Pons (tissue), 1 donor: Measurements from ENCODE around the gene FMN1.

Source experiments
- DNase-seq: peaks from one replicate; pipeline ENCODE4 v3.0.0-alpha.2; 2016; ENCODE audit warnings: low spot score

The FMN1 gene

DNA sequence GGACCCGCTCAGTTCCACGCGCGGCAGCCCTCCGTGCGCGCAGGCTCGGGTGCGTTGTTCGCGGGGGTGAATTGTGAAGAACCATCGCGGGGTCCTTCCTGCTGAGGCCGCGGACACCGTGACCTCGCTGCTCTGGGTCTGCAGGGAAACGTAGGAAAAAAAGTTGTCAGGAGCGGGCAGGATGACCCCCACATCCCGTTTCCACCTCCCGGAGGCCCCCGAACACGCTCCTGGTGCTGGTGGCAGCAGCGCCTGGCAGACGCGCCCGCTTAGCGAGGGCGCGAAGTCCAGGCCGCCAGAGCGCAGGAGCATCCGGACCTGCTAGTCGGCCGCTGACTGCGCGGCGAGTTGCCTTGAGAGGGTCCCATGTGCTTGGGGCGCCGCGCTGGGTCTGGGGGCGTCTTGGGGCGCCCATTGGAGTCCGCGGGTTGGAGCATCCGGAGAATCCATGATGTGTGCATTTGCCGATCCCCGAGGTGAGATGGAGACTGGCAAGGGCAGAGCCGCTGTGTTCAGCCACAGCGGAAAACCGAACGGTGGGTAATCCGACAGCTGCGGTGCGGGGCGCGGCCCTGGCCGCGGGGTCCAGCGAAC lies 476.2 kb downstream of the FMN1 start:
- no peak for DNase-seq

- DNase-seq = peak; percentile 18
Measured at GRCh38 chr15:32717426-32718226, 476.9 kb downstream of the FMN1 start, which contains the start of gene GREM1. GREM1 (plus strand) TSS chr15:32718004; CDS start chr15:32730691, 12,687 bp downstream.

- DNase-seq = peak; percentile 12
Measured at GRCh38 chr15:32716915-32717425, 477.5 kb downstream of the FMN1 start.

GRCh38 chr15:32716216-32716914 lies 478.1 kb downstream of the FMN1 start:
- DNase-seq = peak; percentile 19
